ENCODE measurements around the gene SKA1. TPM values are rescaled to one million over a fixed set of nuclear protein-coding genes. Genes with fewer than 3 reads are reported as not detected.
"Not testable (repeated sequence)": the region's sequence is repeated elsewhere in the genome, so short reads cannot be mapped to it uniquely, and the experiment has no call there.

Gene SKA1
- total RNA-seq, 1 donor from 2014 or later = 28.9 TPM

GRCh38 chr18:50405582-50406271 lies 30.9 kb downstream of the SKA1 start:
- TF ChIP-seq CTCF (conservative IDR thresholded peaks at IDR 0.05) = no peak
- no peak overlapping the region for H3K27ac Mint-ChIP-seq (ENCODE audit: unreplicated experiment)
- H3K4me3 Mint-ChIP-seq = no peak overlapping the region
- H3K4me1 Mint-ChIP-seq = peaks cover 17% of the 10 kb centered on the region
- H3K36me3 Mint-ChIP-seq (ENCODE audit: low read depth) = no peaks in the 10 kb centered on the region
- no peak for DNase-seq (ENCODE audit: low read depth, low spot score)
- peaks cover 42% of the 10 kb centered on the region for H3K27me3 Mint-ChIP-seq (ENCODE audit: low read depth)
- H3K9me3 Mint-ChIP-seq = no peaks in the 10 kb centered on the region

- no peak for DNase-seq (ENCODE audit: low read depth, low spot score)
- no peak overlapping the region for H3K27ac Mint-ChIP-seq (ENCODE audit: unreplicated experiment)
- no peak overlapping the region for H3K4me3 Mint-ChIP-seq
- no peak for TF ChIP-seq CTCF (conservative IDR thresholded peaks at IDR 0.05)
- H3K9me3 Mint-ChIP-seq = no peaks in the 10 kb centered on the region
- H3K27me3 Mint-ChIP-seq (ENCODE audit: low read depth) = peaks cover 23% of the 10 kb centered on the region
- H3K4me1 Mint-ChIP-seq = peaks cover 13% of the 10 kb centered on the region
- H3K36me3 Mint-ChIP-seq (ENCODE audit: low read depth) = no peaks in the 10 kb centered on the region
Observed at GRCh38 chr18:50409236-50409635, 34.4 kb downstream of the SKA1 start.

- peaks cover 13% of the 10 kb centered on the region for H3K4me1 Mint-ChIP-seq
- no peaks in the 10 kb centered on the region for H3K9me3 Mint-ChIP-seq
- no peak overlapping the region for H3K27ac Mint-ChIP-seq (ENCODE audit: unreplicated experiment)
- no peaks in the 10 kb centered on the region for H3K36me3 Mint-ChIP-seq (ENCODE audit: low read depth)
- peaks cover 20% of the 10 kb centered on the region for H3K27me3 Mint-ChIP-seq (ENCODE audit: low read depth)
- DNase-seq (ENCODE audit: low read depth, low spot score) = no peak
- no peak overlapping the region for H3K4me3 Mint-ChIP-seq
- TF ChIP-seq CTCF (conservative IDR thresholded peaks at IDR 0.05) = no peak
Observed at GRCh38 chr18:50410008-50410407, 35.2 kb downstream of the SKA1 start.

GRCh38 chr18:50410894-50411293 lies 36.0 kb downstream of the SKA1 start:
- no peaks in the 10 kb centered on the region for H3K36me3 Mint-ChIP-seq (ENCODE audit: low read depth)
- H3K27ac Mint-ChIP-seq (ENCODE audit: unreplicated experiment) = no peak overlapping the region

GRCh38 chr18:50416832-50417231 lies 42.0 kb downstream of the SKA1 start:
- H3K9me3 Mint-ChIP-seq, H3K4me1 Mint-ChIP-seq: not testable (repeated sequence)

More at GRCh38 chr18:50410894-50411293, 36.0 kb downstream of the SKA1 start:
- Mint-ChIP-seq H3K4me3 (no peak overlapping the region), H3K4me1 (peaks cover 6% of the 10 kb centered on the region), H3K27me3 (ENCODE audit: low read depth) (peaks cover 14% of the 10 kb centered on the region), H3K9me3 (no peaks in the 10 kb centered on the region)
- no peak for TF ChIP-seq CTCF (conservative IDR thresholded peaks at IDR 0.05)
- DNase-seq (ENCODE audit: low read depth, low spot score) = no peak

GRCh38 chr18:50417705-50418104 lies 42.9 kb downstream of the SKA1 start:
- not testable (repeated sequence) for H3K27me3 Mint-ChIP-seq (ENCODE audit: low read depth); DNase-seq (ENCODE audit: low read depth, low spot score); H3K36me3 Mint-ChIP-seq (ENCODE audit: low read depth); H3K4me1 Mint-ChIP-seq; H3K4me3 Mint-ChIP-seq; H3K27ac Mint-ChIP-seq (ENCODE audit: unreplicated experiment); H3K9me3 Mint-ChIP-seq

More at GRCh38 chr18:50416832-50417231, 42.0 kb downstream of the SKA1 start:
- H3K4me3 Mint-ChIP-seq; H3K36me3 Mint-ChIP-seq (ENCODE audit: low read depth); DNase-seq (ENCODE audit: low read depth, low spot score); H3K27me3 Mint-ChIP-seq (ENCODE audit: low read depth); H3K27ac Mint-ChIP-seq (ENCODE audit: unreplicated experiment): not testable (repeated sequence)

Data from neural crest cell (in vitro differentiated cells).